SK-N-SH treated with all-trans-retinoic acid at 6 μM for 48 hours (cell line): ENCODE data around the gene FHIT.

ENCODE experiments used
- ATAC-seq: fragments of 200-7000 bp; cut with Tn5 transposase; 3 replicates; pipeline ENCODE4 v1.9.1; 2020; ENCODE audit warnings: mild to moderate bottlenecking, moderate library complexity
- ARNTL ChIP-seq: fragments of 450-650 bp; formaldehyde crosslinking; IDR thresholded peaks from 2 replicates; pipeline ENCODE4 v1.5.0; 2020; ENCODE audit warnings: low read depth, mild to moderate bottlenecking, moderate library complexity, borderline replicate concordance
- BACH2 ChIP-seq: fragments of 250-450 bp; sonication (Bioruptor Pico); IDR thresholded peaks from 2 replicates; pipeline ENCODE4 v1.9.0; 2021; ENCODE audit warnings: mild to moderate bottlenecking, borderline replicate concordance
- CSDC2 ChIP-seq: fragments of 250-450 bp; sonication (Bioruptor Pico); IDR thresholded peaks from 2 replicates; pipeline ENCODE4 v1.5.0; 2020; ENCODE audit warnings: mild to moderate bottlenecking, moderate library complexity
- ESRRG ChIP-seq: fragments of 250-450 bp; sonication (Bioruptor Pico); IDR thresholded peaks from 2 replicates; pipeline ENCODE4 v1.6.1; 2021; ENCODE audit warnings: mild to moderate bottlenecking
- GLIS3 ChIP-seq: fragments of 250-450 bp; sonication (Bioruptor Pico); IDR thresholded peaks from 2 replicates; pipeline ENCODE4 v1.5.0; 2020; ENCODE audit warnings: mild to moderate bottlenecking, moderate library complexity
- ISL1 ChIP-seq: fragments of 250-450 bp; sonication (Bioruptor Pico); IDR thresholded peaks from 2 replicates; pipeline ENCODE4 v2.1.2; 2022; ENCODE audit warnings: mild to moderate bottlenecking, moderate library complexity
- OSR1 ChIP-seq: fragments of 250-450 bp; sonication (Bioruptor Pico); IDR thresholded peaks from 2 replicates; pipeline ENCODE4 v1.8.0; 2022; ENCODE audit warnings: moderate library complexity, mild to moderate bottlenecking, inconsistent platforms
- PPARA ChIP-seq: fragments of 250-450 bp; sonication (Bioruptor Pico); IDR thresholded peaks from 2 replicates; pipeline ENCODE4 v1.5.0; 2020; ENCODE audit warnings: mild to moderate bottlenecking, borderline replicate concordance
- RARB ChIP-seq: fragments of 250-450 bp; sonication (Bioruptor Pico); IDR thresholded peaks from 2 replicates; pipeline ENCODE4 v1.8.0; 2021; ENCODE audit warnings: mild to moderate bottlenecking, moderate library complexity
- SNAI2 ChIP-seq: fragments of 250-450 bp; sonication (Bioruptor Pico); IDR thresholded peaks from 2 replicates; pipeline ENCODE4 v1.5.0; 2020; ENCODE audit warnings: mild to moderate bottlenecking, moderate library complexity
- TCF4 ChIP-seq: fragments of 250-450 bp; sonication (Bioruptor Pico); IDR thresholded peaks from 2 replicates; pipeline ENCODE4 v1.8.0; 2021; ENCODE audit warnings: mild to moderate bottlenecking, moderate library complexity, borderline replicate concordance
- TOX ChIP-seq: fragments of 250-450 bp; sonication (Bioruptor Pico); IDR thresholded peaks from 2 replicates; pipeline ENCODE4 v1.8.0; 2021; ENCODE audit warnings: mild to moderate bottlenecking, moderate library complexity, borderline replicate concordance
- ZC3H10 ChIP-seq: fragments of 250-450 bp; sonication (Bioruptor Pico); IDR thresholded peaks from 2 replicates; pipeline ENCODE4 v1.5.1; 2021; ENCODE audit warnings: mild to moderate bottlenecking, moderate library complexity
- ZFP3 ChIP-seq: fragments of 250-450 bp; sonication (Bioruptor Pico); IDR thresholded peaks from 2 replicates; pipeline ENCODE4 v1.5.0; 2020; ENCODE audit warnings: mild to moderate bottlenecking, moderate library complexity
- ZFP30 ChIP-seq: fragments of 450-650 bp; formaldehyde crosslinking; IDR thresholded peaks from 2 replicates; pipeline ENCODE4 v1.5.0; 2022; ENCODE audit warnings: mild to moderate bottlenecking, moderate library complexity
- ZNF565 ChIP-seq: fragments of 450-650 bp; formaldehyde crosslinking; conservative IDR thresholded peaks from 2 replicates; pipeline ENCODE4 v1.5.0; 2020; ENCODE audit warnings: low read depth, mild to moderate bottlenecking, moderate library complexity
- ZNF70 ChIP-seq: fragments of 450-650 bp; formaldehyde crosslinking; IDR thresholded peaks from 2 replicates; pipeline ENCODE4 v1.5.0; 2020; ENCODE audit warnings: mild to moderate bottlenecking, moderate library complexity
- ZNF8 ChIP-seq: fragments of 450-650 bp; formaldehyde crosslinking; IDR thresholded peaks from 2 replicates; pipeline ENCODE4 v1.5.0; 2020; ENCODE audit warnings: mild to moderate bottlenecking, moderate library complexity
- TF ChIP-seq, protein P1 (sequence below): fragments of 250-450 bp; sonication (Bioruptor Pico); IDR thresholded peaks from 2 replicates; pipeline ENCODE4 v1.5.0; 2020; ENCODE audit warnings: mild to moderate bottlenecking, moderate library complexity
- TF ChIP-seq, protein P2 (sequence below): fragments of 250-450 bp; sonication (Bioruptor Pico); IDR thresholded peaks from 2 replicates; pipeline ENCODE4 v1.8.0; 2020; ENCODE audit warnings: mild to moderate bottlenecking, moderate library complexity, borderline replicate concordance
- TF ChIP-seq, protein P3 (sequence below): fragments of 250-450 bp; sonication (Bioruptor Pico); IDR thresholded peaks from 2 replicates; pipeline ENCODE4 v1.8.0; 2021; ENCODE audit warnings: low read depth, mild to moderate bottlenecking, moderate library complexity, borderline replicate concordance
- TF ChIP-seq, protein P4 (sequence below): fragments of 250-450 bp; sonication (Bioruptor Pico); IDR thresholded peaks from 2 replicates; pipeline ENCODE4 v1.5.1; 2021; ENCODE audit warnings: mild to moderate bottlenecking, moderate library complexity
- TF ChIP-seq, protein P5 (sequence below): fragments of 250-450 bp; sonication (Bioruptor Pico); IDR thresholded peaks from 2 replicates; pipeline ENCODE4 v1.5.1; 2020; ENCODE audit warnings: low read depth, mild to moderate bottlenecking, moderate library complexity

The FHIT gene

DNA sequence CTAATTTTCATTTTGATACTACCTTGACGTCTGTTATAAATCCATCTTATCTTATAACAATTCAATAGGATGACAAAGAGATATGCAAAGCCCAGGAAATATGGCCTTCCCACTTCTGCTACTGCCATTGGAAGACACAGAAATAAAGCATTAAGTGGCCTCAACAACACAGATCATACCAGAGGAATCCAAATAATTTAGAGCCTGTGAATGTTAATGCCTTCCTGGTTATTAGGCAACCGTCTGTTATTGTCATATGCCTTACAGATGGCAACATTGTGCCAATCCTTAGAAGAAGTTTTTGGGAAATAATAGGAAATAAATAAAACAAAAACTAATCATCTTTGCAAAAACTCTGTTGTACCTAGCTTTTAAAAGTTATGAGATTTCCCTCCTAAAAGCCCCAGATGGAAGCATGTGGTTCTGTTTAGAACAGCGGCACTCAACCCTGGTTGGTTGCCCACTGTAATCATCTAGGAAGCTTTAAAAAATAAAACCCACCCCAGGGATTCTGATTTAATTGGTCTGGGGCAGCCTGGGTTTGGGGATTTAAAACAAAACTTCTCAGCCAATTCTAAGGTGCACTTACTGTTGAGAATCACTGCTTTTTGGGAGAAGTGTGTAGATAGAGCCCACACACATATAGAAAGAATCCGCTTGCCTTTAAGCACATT, 1496.7 kb downstream of the FHIT start:
- TF ChIP-seq ESRRG (CRISPR knock-in tag): no peak
- no peak for TF ChIP-seq PPARA (CRISPR knock-in tag)
- no peak for TF ChIP-seq RARB (CRISPR knock-in tag)
- TF ChIP-seq ZNF565 (CRISPR knock-in tag): no peak
- no peak for TF ChIP-seq ZC3H10 (CRISPR knock-in tag)
- TF ChIP-seq ISL1: no peak
- TF ChIP-seq ZNF70 (CRISPR knock-in tag): no peak
- no peak for TF ChIP-seq BACH2 (CRISPR knock-in tag)
- TF ChIP-seq, all 23 proteins: peak for 0
- ATAC-seq: no peak

DNA sequence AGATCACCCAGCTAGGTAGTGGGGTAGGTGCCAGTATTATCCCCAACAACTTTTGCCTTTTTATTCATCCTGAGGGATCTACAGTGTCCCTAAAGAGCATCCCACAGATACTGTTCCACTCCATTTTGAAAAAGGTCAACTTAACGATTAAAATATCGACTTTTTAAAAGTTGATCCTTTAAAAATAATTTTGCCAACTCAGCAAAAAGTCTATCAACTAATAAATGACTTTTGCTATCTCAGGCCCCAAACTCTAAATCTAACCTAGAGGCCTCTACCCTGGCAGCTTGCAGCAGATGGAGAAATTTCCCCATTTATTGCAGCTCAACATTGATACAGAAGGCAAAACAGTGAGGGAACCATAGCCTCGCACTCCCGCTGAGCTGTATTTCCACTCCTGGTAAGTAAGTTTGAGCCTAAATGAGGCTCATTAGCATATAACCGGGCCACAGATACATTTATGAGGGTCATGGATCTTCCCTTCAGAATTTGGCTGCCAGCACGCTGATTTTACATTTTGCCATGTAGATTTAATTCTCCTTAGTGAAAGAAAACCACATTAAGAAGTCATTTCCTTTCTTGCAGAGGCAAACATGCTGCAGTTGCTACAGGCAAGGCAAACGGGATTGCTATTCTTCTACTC, 1497.3 kb downstream of the FHIT start:
- TF ChIP-seq BACH2 (CRISPR knock-in tag): no peak
- no peak for TF ChIP-seq ARNTL
- TF ChIP-seq, protein P1, sequence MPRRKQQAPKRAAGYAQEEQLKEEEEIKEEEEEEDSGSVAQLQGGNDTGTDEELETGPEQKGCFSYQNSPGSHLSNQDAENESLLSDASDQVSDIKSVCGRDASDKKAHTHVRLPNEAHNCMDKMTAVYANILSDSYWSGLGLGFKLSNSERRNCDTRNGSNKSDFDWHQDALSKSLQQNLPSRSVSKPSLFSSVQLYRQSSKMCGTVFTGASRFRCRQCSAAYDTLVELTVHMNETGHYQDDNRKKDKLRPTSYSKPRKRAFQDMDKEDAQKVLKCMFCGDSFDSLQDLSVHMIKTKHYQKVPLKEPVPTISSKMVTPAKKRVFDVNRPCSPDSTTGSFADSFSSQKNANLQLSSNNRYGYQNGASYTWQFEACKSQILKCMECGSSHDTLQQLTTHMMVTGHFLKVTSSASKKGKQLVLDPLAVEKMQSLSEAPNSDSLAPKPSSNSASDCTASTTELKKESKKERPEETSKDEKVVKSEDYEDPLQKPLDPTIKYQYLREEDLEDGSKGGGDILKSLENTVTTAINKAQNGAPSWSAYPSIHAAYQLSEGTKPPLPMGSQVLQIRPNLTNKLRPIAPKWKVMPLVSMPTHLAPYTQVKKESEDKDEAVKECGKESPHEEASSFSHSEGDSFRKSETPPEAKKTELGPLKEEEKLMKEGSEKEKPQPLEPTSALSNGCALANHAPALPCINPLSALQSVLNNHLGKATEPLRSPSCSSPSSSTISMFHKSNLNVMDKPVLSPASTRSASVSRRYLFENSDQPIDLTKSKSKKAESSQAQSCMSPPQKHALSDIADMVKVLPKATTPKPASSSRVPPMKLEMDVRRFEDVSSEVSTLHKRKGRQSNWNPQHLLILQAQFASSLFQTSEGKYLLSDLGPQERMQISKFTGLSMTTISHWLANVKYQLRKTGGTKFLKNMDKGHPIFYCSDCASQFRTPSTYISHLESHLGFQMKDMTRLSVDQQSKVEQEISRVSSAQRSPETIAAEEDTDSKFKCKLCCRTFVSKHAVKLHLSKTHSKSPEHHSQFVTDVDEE: no peak
- TF ChIP-seq ZNF70 (CRISPR knock-in tag): no peak
- no peak for TF ChIP-seq ESRRG (CRISPR knock-in tag)
- TF ChIP-seq GLIS3: no peak
- TF ChIP-seq CSDC2 (CRISPR knock-in tag): no peak
- TF ChIP-seq OSR1 (CRISPR knock-in tag): no peak
- TF ChIP-seq ZFP3 (CRISPR knock-in tag): no peak
- TF ChIP-seq ZFP30 (CRISPR knock-in tag): no peak
- TF ChIP-seq TCF4 (CRISPR knock-in tag): no peak
- no peak for TF ChIP-seq RARB (CRISPR knock-in tag)
- no peak for TF ChIP-seq SNAI2 (CRISPR knock-in tag)
- TF ChIP-seq, protein P2, sequence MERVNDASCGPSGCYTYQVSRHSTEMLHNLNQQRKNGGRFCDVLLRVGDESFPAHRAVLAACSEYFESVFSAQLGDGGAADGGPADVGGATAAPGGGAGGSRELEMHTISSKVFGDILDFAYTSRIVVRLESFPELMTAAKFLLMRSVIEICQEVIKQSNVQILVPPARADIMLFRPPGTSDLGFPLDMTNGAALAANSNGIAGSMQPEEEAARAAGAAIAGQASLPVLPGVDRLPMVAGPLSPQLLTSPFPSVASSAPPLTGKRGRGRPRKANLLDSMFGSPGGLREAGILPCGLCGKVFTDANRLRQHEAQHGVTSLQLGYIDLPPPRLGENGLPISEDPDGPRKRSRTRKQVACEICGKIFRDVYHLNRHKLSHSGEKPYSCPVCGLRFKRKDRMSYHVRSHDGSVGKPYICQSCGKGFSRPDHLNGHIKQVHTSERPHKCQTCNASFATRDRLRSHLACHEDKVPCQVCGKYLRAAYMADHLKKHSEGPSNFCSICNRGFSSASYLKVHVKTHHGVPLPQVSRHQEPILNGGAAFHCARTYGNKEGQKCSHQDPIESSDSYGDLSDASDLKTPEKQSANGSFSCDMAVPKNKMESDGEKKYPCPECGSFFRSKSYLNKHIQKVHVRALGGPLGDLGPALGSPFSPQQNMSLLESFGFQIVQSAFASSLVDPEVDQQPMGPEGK (CRISPR knock-in tag): no peak
- TF ChIP-seq ZNF8 (CRISPR knock-in tag): no peak
- TF ChIP-seq ZNF565 (CRISPR knock-in tag): no peak
- no peak for TF ChIP-seq PPARA (CRISPR knock-in tag)
- TF ChIP-seq, protein P3, sequence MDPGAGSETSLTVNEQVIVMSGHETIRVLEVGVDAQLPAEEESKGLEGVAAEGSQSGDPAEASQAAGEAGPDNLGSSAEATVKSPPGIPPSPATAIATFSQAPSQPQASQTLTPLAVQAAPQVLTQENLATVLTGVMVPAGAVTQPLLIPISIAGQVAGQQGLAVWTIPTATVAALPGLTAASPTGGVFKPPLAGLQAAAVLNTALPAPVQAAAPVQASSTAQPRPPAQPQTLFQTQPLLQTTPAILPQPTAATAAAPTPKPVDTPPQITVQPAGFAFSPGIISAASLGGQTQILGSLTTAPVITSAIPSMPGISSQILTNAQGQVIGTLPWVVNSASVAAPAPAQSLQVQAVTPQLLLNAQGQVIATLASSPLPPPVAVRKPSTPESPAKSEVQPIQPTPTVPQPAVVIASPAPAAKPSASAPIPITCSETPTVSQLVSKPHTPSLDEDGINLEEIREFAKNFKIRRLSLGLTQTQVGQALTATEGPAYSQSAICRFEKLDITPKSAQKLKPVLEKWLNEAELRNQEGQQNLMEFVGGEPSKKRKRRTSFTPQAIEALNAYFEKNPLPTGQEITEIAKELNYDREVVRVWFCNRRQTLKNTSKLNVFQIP (CRISPR knock-in tag): no peak
- TF ChIP-seq TOX: no peak
- TF ChIP-seq, protein P4, sequence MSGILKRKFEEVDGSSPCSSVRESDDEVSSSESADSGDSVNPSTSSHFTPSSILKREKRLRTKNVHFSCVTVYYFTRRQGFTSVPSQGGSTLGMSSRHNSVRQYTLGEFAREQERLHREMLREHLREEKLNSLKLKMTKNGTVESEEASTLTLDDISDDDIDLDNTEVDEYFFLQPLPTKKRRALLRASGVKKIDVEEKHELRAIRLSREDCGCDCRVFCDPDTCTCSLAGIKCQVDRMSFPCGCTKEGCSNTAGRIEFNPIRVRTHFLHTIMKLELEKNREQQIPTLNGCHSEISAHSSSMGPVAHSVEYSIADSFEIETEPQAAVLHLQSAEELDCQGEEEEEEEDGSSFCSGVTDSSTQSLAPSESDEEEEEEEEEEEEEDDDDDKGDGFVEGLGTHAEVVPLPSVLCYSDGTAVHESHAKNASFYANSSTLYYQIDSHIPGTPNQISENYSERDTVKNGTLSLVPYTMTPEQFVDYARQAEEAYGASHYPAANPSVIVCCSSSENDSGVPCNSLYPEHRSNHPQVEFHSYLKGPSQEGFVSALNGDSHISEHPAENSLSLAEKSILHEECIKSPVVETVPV: no peak
- ATAC-seq: no peak

DNA sequence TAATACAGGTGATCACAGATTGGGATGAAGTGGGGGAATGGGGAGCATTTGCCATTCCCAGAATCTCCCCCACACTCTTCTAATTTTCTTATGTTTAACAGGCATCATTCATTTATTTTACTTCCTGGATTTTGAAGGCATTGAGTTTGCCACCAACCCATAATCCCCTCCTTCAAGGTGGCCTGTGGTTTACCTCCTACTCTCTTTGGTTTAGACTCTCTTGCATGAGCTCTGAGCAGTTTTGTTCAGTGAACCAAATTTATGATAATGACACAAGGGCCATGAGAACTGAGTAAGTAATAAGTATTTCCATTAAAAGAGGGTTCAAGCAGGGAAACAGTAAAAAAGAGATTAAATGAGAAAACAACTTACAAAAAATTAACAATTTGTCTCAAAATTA, 1498.3 kb downstream of the FHIT start:
- no peak for ATAC-seq
- TF ChIP-seq SNAI2 (CRISPR knock-in tag): no peak
- no peak for TF ChIP-seq CSDC2 (CRISPR knock-in tag)
- TF ChIP-seq, protein P4: no peak
- TF ChIP-seq, protein P2 (CRISPR knock-in tag): no peak
- TF ChIP-seq ZNF8 (CRISPR knock-in tag): no peak
- TF ChIP-seq TCF4 (CRISPR knock-in tag): no peak
- TF ChIP-seq, protein P5, sequence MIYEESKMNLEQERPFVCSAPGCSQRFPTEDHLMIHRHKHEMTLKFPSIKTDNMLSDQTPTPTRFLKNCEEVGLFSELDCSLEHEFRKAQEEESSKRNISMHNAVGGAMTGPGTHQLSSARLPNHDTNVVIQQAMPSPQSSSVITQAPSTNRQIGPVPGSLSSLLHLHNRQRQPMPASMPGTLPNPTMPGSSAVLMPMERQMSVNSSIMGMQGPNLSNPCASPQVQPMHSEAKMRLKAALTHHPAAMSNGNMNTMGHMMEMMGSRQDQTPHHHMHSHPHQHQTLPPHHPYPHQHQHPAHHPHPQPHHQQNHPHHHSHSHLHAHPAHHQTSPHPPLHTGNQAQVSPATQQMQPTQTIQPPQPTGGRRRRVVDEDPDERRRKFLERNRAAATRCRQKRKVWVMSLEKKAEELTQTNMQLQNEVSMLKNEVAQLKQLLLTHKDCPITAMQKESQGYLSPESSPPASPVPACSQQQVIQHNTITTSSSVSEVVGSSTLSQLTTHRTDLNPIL (CRISPR knock-in tag): no peak
- no peak for TF ChIP-seq ARNTL
- no peak for TF ChIP-seq RARB (CRISPR knock-in tag)
- TF ChIP-seq ZNF70 (CRISPR knock-in tag): no peak
- no peak for TF ChIP-seq OSR1 (CRISPR knock-in tag)
- TF ChIP-seq ZC3H10 (CRISPR knock-in tag): no peak
